Measurements from ENCODE around the gene CACNA1I. TPM values are rescaled to one million over a fixed set of nuclear protein-coding genes. Genes with fewer than 3 reads are reported as not detected.

The CACNA1I gene
- total RNA-seq, 2 experiments from 2014 or later: 17.3 to 19.0 TPM

DNA sequence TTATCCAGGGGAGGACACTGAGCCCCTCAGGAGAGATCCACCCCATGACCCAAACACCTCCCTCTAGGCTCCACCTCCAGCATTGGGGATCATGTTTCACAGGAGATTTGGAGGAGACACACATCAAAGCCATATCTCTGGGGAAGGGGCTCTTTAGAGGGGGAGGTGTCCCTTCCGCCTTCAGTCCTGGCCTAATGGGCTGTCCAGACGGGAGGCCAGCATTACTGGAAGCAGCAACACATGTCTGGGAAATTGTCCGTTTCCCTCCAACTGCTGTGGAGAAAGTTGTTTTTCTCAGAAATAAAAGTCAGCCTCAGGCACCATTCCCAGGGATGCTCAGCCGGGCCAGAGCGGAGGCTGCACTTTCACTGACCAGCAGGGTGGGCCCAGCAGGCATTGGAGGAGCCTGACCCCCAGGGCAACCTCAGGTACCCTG, 9.5 kb downstream of the CACNA1I start:
- POLR2A ChIA-PET: no interaction called here
- H3K27ac Mint-ChIP-seq: no peak overlapping the region

DNA sequence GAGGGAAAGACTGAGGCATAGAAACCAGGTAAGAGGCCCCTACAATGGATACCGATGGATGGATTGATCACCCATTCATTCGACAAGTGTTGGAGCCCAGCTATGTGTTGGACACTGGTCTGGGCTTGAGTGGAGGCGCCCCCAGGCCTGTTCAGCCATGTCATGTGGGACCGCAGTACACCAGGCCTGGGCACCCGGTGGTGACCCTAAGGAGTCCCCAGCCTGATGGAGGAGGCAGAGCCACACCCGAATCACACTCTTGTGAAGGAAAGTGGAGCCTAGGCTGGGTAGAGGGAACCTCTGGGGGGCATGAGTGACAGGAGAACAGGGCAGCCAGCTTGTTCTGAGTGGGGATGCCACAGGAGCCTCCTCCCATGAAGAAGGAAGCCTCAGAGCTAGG, 10.2 kb downstream of the CACNA1I start:
- Mint-ChIP-seq H3K27me3 (peaks cover 26% of the 10 kb centered on the region), H3K4me3 (no peak overlapping the region), H3K27ac (no peak overlapping the region)

More for the DNA sequence above, 9.5 kb downstream of the CACNA1I start:
- H3K27me3 Mint-ChIP-seq: peaks cover 30% of the 10 kb centered on the region
- no peak for ATAC-seq (ENCODE audit: low read depth)
- H3K9me3 Mint-ChIP-seq: peaks cover 5% of the 10 kb centered on the region
- no peak overlapping the region for H3K4me3 Mint-ChIP-seq
- H3K36me3 Mint-ChIP-seq: peaks cover 2% of the 10 kb centered on the region
- no peaks in the 10 kb centered on the region for H3K4me1 Mint-ChIP-seq
- no peak for DNase-seq

DNA sequence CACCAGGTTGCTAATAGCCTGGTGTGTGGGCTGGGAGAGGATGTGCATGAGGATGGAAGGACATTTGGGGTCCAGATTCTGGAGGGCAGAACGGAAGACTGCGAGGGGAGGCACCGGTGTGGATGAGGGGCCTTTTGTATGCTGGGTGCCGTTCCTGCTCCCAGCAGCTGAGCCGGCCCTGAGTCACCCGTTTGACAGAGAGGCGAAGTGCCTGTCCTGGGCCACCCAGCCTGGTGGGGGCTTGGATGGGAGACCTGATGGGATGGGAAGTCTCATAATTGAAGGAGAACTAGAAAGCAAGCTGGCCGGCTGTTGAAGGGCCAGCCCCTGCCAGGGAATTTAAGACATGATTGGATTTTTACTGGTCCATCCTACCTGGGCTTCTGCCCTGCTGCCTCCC, 10.8 kb downstream of the CACNA1I start:
- Mint-ChIP-seq H3K27me3 (peaks cover 25% of the 10 kb centered on the region), H3K27ac (no peak overlapping the region), H3K9me3 (peaks cover 5% of the 10 kb centered on the region), H3K4me1 (no peaks in the 10 kb centered on the region), H3K4me3 (no peak overlapping the region), H3K36me3 (peaks cover 2% of the 10 kb centered on the region)
- POLR2A ChIA-PET: no interaction called here
- DNase-seq (no peak), ATAC-seq (ENCODE audit: low read depth) (no peak)

More for the DNA sequence above, 10.2 kb downstream of the CACNA1I start:
- POLR2A ChIA-PET: no interaction called here
- no peak for DNase-seq
- no peaks in the 10 kb centered on the region for H3K4me1 Mint-ChIP-seq
- peaks cover 5% of the 10 kb centered on the region for H3K9me3 Mint-ChIP-seq
- peaks cover 2% of the 10 kb centered on the region for H3K36me3 Mint-ChIP-seq
- ATAC-seq (ENCODE audit: low read depth): no peak

DNA sequence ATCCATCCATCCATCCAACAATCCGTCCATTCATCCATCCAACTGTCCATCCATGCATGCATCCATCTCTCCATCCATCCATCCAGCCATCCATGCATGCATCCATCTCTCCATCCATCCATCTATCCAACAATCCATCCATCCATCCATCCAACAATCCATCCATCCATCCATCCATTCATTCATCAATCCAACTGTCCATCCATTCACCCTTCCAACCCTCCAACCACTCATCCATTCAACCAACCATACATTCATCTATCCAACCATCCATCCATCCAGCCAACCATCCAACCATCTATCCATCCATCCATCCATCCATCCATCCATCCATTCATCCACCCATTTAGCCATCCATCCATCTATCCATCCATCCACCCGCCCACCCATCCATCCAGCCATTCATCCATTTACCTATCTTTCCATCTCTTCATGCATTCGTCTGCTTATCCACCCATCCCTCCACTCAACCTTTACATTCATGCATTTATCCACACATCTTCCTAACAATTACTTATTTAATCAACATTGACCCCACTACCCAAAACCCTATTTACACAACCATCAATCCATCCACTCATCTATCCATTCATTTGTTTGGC, 12.6 kb downstream of the CACNA1I start:
- Mint-ChIP-seq H3K36me3 (peaks cover 2% of the 10 kb centered on the region), H3K4me1 (no peaks in the 10 kb centered on the region), H3K27me3 (peaks cover 23% of the 10 kb centered on the region), H3K9me3 (peaks cover 5% of the 10 kb centered on the region), H3K27ac (no peak overlapping the region), H3K4me3 (no peak overlapping the region)
- no peak for ATAC-seq (ENCODE audit: low read depth)
- POLR2A ChIA-PET: no interaction called here
- DNase-seq: no peak

DNA sequence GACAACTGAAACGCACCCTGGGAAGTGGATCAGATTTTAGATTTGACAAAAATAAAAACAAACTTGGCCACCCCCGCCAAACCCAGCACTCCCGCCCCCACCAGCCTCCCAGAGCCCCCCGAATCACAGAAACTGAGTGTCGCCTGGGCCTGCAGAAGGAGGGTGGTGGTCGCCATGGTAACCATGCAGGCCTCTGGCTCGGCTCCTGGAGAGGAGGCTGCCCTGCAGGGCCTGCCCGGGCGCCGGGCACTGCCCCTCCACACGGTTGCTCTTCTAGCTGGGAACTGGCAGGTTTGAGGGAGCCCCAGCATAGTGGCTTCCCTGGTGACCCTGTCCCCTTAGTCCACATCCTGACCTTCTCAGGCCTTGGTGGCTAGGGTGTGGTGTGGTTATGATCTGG, 19.3 kb downstream of the CACNA1I start:
- Mint-ChIP-seq H3K27ac (no peak overlapping the region), H3K9me3 (no peaks in the 10 kb centered on the region), H3K4me1 (peaks cover 4% of the 10 kb centered on the region), H3K27me3 (peaks cover 9% of the 10 kb centered on the region), H3K36me3 (no peaks in the 10 kb centered on the region), H3K4me3 (no peak overlapping the region)
- ATAC-seq (ENCODE audit: low read depth) (no peak), DNase-seq (no peak)
- POLR2A ChIA-PET: no interaction called here

DNA sequence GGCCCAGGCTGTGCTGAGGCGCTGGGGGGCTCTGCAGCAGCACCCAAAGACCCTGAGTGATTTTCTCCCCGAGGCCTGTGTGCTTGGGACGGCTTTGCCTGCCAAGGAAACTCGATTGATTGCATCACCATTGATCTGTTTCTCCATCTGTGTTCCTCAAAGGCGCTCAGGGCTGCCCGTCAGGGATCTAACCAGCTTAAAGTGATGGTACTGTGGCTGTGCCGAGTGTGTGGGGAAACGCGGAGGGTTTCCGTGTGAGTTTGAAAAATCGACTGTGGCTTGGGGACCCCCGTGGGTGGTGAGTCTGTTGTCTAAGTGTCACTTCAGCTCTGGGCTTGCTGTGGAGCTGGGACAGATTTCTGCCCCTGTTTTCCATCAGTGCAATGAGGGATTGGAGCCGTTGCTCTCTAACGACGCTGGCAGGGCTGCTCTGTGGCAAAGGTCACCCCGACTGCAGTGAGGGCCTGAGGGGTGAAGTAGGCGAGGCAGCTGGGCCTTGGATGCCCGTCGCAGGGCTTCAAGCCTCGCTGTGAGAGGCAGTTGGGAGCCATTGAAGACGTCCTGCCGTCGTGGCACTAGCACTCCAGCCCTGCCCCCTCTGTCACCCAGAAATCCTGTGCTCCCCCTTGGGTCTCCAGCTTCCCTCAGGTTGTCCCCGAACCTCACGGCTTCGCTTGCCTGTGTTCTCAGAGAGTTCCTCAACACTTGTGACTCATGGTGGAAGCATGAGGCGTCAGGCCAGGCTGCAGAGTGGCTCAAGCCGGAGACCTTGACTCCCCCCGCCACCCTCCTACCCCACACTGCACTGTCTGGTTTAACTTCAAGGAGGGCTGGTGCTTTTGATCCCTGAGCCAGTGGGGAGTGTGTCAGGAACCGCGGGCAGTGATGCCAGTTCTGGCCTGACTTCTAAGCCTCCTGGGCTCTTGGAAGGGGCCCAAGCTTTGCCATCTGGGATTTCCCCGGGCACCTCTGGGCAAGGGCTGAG, 21.8 kb downstream of the CACNA1I start:
- Mint-ChIP-seq H3K27ac (no peak overlapping the region), H3K9me3 (no peaks in the 10 kb centered on the region), H3K4me3 (no peak overlapping the region), H3K4me1 (peaks cover 7% of the 10 kb centered on the region), H3K27me3 (peaks cover 17% of the 10 kb centered on the region), H3K36me3 (no peaks in the 10 kb centered on the region)
- POLR2A ChIA-PET: interaction anchor here (0.6 kb wide), 1 partner anchor 426 kb away, joined by 3 read pairs; no protein-coding TSS in a partner anchor
- DNase-seq: no peak
- no peak for ATAC-seq (ENCODE audit: low read depth)

DNA sequence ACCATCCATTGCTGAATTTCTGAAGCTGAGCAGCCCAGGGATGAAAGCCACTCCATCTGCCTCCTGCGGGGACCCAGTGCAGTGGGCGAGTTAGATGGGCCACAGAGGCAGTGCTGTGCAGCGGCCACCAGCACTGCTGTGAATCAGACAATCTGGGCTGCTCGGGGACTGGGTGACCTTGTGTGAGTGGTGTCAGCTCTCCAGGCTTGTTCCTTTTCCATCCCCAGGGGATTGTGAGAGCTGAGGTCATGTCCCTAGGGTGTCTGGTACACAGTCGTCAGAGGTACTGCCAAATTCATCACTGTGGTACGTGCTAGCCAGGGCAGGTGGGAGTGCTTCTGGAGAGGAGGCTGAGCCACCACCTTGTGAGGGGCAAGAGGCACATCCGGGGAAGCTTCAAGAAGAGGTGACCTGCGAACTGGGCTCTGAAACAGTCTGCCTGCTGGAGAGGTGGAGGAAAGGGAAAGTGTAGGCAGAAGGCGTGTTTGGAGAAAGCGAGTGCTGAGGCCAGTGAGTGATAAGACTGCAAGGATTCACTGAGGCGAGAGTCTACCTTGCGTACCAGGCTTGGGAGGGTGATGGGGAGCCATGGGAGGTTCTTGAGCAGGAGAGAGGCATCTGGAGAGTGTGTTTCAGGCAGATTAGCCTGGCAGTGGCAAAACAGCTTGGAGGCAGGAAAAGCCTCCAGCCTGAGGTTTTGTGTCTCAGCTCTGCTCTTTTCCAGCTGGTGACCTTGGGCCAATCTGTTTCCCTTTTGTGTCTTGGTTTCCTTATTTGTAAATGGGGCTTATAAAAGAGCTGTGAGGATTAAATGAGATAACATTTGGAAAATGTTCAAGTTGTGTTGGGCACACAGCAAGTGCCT, 22.7 kb downstream of the CACNA1I start:
- Mint-ChIP-seq H3K27ac (no peak overlapping the region), H3K4me3 (no peak overlapping the region), H3K36me3 (no peaks in the 10 kb centered on the region), H3K27me3 (peaks cover 26% of the 10 kb centered on the region), H3K4me1 (peaks cover 11% of the 10 kb centered on the region), H3K9me3 (no peaks in the 10 kb centered on the region)
- POLR2A ChIA-PET: interaction anchor here (0.6 kb wide), 1 partner anchor 8 kb away, joined by 3 read pairs; no protein-coding TSS in a partner anchor
- DNase-seq: no peak
- no peak for ATAC-seq (ENCODE audit: low read depth)

DNA sequence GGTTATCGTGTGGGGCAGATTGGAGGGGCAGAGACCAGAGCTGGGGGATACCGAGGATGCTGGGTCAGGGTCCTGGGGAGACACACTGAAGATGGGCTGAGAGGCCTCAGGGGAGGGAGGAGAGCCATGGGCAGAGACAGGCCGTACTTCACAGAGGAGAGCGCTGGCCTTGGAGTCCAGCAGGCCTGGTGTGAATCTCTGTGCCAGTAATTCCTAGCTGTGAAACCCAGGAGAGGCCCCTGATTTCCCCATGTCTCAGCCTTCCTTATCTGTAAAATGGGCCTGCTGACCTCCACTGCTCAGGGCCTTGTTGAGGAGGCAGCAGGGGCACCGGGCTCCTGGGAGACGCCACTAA, 23.4 kb downstream of the CACNA1I start:
- H3K36me3 Mint-ChIP-seq: no peaks in the 10 kb centered on the region

DNA sequence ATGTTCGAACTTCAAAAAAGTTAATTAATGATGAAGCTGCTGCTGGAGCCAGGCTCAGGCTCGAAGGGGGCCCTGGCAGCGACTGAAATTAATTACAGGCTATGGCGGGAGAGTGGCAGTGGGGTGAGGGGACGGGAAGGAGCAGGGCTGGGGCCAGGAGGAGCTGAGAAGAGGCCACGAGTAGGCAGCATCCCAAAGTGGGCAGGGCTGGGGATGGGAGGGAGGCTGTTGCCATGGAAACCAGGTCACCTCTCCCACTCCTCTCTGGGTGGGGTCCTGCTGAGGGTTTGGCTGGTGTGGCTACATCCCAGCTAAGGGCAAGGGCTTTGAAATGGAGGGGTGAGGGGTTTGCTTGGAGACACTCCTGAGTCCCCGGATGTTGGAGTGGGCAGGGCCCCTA, 23.9 kb downstream of the CACNA1I start:
- no peaks in the 10 kb centered on the region for H3K36me3 Mint-ChIP-seq
- H3K4me1 Mint-ChIP-seq: peaks cover 13% of the 10 kb centered on the region
- POLR2A ChIA-PET: no interaction called here
- DNase-seq: no peak
- H3K9me3 Mint-ChIP-seq: no peaks in the 10 kb centered on the region
- H3K27ac Mint-ChIP-seq: no peak overlapping the region
- no peak overlapping the region for H3K4me3 Mint-ChIP-seq
- ATAC-seq (ENCODE audit: low read depth): no peak
- H3K27me3 Mint-ChIP-seq: peaks cover 27% of the 10 kb centered on the region

More for the DNA sequence above, 23.4 kb downstream of the CACNA1I start:
- Mint-ChIP-seq H3K4me1 (peaks cover 13% of the 10 kb centered on the region), H3K27ac (no peak overlapping the region), H3K9me3 (no peaks in the 10 kb centered on the region), H3K4me3 (no peak overlapping the region), H3K27me3 (peaks cover 27% of the 10 kb centered on the region)
- DNase-seq (no peak), ATAC-seq (ENCODE audit: low read depth) (no peak)
- POLR2A ChIA-PET: interaction anchor here (0.6 kb wide), 1 partner anchor 8 kb away, joined by 3 read pairs; no protein-coding TSS in a partner anchor

DNA sequence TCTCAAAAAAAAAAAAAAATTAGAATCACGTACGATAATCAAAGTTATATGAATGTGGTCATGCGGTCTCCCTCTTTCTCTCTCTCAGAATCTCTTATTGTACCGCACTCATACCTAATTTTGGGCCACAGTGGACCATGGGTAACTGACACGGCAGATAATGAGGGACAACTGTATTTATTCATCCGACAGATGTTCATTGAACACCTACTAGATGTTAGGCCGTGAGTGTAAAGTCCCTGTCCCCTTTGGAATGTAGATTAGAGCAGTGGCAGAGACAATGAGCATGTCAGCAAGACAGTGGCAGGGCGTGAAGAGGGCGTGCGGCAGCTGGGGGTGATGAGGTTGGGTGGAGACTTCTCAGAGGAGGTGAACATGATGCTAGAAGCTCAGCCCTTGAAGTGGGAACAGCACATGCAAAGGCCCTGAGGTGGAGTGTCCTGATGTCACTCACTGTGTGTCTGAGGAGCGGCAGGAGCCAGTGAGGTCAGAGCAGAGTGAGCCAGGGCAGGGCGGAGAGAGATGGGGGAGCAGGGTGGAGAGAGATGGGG, 25.1 kb downstream of the CACNA1I start:
- Mint-ChIP-seq H3K4me3 (no peak overlapping the region), H3K27ac (no peak overlapping the region), H3K9me3 (no peaks in the 10 kb centered on the region), H3K36me3 (no peaks in the 10 kb centered on the region), H3K27me3 (peaks cover 27% of the 10 kb centered on the region), H3K4me1 (peaks cover 11% of the 10 kb centered on the region)
- DNase-seq: no peak
- POLR2A ChIA-PET: no interaction called here
- ATAC-seq (ENCODE audit: low read depth): no peak

DNA sequence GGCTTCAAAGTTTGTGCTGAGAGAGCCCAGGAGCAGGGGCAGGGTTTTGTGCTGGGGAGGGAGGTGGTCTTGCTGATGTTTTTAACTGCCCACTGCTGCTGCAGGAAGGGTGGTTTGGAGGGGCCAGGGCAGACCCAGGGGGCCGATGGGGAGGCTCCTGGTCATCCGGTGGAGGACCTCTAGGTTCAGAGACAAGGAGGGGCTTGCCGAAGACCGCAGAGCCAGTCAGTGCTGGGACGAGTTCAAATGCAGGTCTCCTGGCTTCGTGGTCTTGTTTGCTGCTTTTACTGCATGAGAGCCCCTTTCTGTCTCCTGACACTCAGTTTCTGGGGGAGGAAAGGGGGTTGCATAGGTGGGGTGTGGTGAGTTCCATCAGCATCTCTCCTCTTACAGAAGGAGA, 26.0 kb downstream of the CACNA1I start:
- Mint-ChIP-seq H3K4me1 (peaks cover 13% of the 10 kb centered on the region), H3K27me3 (peaks cover 29% of the 10 kb centered on the region), H3K27ac (no peak overlapping the region), H3K4me3 (no peak overlapping the region), H3K36me3 (no peaks in the 10 kb centered on the region), H3K9me3 (no peaks in the 10 kb centered on the region)
- POLR2A ChIA-PET: no interaction called here
- ATAC-seq (ENCODE audit: low read depth): no peak
- DNase-seq: no peak

DNA sequence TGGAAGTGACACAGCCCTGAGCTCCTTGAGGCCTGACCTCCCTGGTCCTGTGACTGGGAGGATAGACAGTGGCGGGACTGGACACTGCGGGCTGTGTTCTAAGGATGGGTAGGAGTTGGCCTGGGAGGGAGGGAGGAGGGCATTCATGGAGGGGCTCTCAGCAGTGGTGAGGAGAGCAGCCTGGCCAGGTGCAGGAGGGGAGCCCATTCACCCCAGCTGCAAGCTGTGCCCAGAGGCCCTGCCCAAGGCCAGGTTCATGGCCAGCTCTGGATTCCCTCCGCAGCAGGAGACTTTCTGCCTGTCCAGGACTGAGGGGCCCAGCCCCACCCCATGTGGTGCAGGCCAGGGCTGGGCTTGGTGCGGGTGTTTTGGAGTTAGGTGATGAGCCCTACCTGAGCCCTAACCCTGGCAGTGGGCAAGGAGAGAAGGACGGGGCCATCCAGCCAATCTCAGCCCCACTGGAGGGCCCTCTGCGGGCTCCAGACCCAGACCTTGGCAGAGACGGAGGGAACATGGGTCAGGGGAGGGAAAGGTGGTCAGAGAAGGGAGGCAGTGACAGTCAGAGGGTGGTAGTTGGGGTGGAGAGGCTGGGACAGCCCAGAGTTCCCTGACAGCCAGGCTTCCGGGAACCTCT, 26.8 kb downstream of the CACNA1I start:
- ATAC-seq (ENCODE audit: low read depth) (no peak), DNase-seq (no peak)
- Mint-ChIP-seq H3K4me1 (peaks cover 17% of the 10 kb centered on the region), H3K27me3 (peaks cover 27% of the 10 kb centered on the region), H3K9me3 (peaks cover 3% of the 10 kb centered on the region), H3K27ac (no peak overlapping the region), H3K36me3 (peaks cover 3% of the 10 kb centered on the region), H3K4me3 (no peak overlapping the region)
- POLR2A ChIA-PET: no interaction called here
